ENCODE data around the gene NTRK2.
A peak's percentile ranks its signal among the peaks of the same experiment; 100 is the strongest.

DNA sequence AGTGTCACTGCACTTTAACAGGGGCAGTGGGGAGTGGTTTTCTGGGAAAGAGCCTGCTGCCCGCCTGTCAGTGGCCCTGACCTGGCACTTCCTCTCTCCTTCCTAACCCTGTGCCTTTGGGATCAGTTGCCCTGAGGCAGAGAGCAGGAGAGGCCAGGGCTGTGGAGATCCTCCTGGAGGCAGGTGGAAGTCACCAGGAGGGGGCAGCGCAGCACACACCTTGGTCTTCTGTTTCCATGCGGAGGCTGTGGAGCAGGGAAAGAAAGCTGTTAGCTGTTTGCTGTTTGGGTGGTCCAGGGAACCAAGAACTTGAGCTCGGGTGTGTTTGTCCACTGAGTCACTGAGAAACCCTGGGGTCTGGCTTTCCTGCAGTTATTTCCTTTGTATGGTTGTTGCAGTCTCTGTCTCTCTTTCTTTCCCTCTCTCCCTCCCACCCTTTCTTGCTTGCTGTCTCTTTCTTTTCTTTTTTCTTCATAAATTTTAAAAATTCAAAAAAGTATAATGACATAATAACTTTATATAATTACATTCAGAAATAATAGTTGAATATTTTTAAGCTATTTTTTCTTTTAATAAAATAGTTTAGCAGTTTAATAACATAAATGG lies 28.1 kb downstream of the NTRK2 start:
- TF ChIP-seq, protein P1, sequence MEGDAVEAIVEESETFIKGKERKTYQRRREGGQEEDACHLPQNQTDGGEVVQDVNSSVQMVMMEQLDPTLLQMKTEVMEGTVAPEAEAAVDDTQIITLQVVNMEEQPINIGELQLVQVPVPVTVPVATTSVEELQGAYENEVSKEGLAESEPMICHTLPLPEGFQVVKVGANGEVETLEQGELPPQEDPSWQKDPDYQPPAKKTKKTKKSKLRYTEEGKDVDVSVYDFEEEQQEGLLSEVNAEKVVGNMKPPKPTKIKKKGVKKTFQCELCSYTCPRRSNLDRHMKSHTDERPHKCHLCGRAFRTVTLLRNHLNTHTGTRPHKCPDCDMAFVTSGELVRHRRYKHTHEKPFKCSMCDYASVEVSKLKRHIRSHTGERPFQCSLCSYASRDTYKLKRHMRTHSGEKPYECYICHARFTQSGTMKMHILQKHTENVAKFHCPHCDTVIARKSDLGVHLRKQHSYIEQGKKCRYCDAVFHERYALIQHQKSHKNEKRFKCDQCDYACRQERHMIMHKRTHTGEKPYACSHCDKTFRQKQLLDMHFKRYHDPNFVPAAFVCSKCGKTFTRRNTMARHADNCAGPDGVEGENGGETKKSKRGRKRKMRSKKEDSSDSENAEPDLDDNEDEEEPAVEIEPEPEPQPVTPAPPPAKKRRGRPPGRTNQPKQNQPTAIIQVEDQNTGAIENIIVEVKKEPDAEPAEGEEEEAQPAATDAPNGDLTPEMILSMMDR (conservative IDR thresholded peaks at IDR 0.05 in 1 of 2, IDR thresholded peaks at IDR 0.05 in 1 of 2; ENCODE audit: extremely low read depth in 1 of 2, insufficient read depth in 1 of 2, low read depth in 1 of 2, low read length in 2 of 2) = peak; percentile 78 to 94
- no peak for TF ChIP-seq EZH2 (IDR thresholded peaks at IDR 0.05; ENCODE audit: borderline replicate concordance, low read length)

All from mammary epithelial cell (primary cell).